DND-41 (cell line): ENCODE results near the gene SMARCAL1.

ENCODE experiments used
- CTCF ChIP-seq: IDR thresholded peaks from 2 replicates; pipeline ENCODE4 v1.5.1; 2012; ENCODE audit warnings: borderline replicate concordance, low read length, moderate library complexity, mild to moderate bottlenecking; ENCODE audit not compliant: poor library complexity, severe bottlenecking; ENCODE audit errors: extremely low read depth
- EZH2 ChIP-seq: IDR thresholded peaks from 3 replicates; pipeline ENCODE4 v1.6.1; 2012; ENCODE audit warnings: borderline replicate concordance, low read depth, mild to moderate bottlenecking, moderate library complexity, low read length, inconsistent platforms; ENCODE audit not compliant: severe bottlenecking

GRCh38 chr2:216527600-216527999 lies 115.3 kb downstream of the SMARCAL1 start:
- no peak for TF ChIP-seq CTCF
- no peak for TF ChIP-seq EZH2
